K562 (cell line): ENCODE measurements around the gene CEP250. TPM values are rescaled to one million over a fixed set of nuclear protein-coding genes. Genes with fewer than 3 reads are reported as not detected.
A peak's percentile ranks its signal among the peaks of the same experiment; 100 is the strongest.

ENCODE experiments used
- CHAMP1 ChIP-seq: fragments of 450-650 bp; IDR thresholded peaks from 2 replicates; pipeline ENCODE4 v1.6.1; 2016; ENCODE audit warnings: mild to moderate bottlenecking
- EWSR1 ChIP-seq: fragments of 450-650 bp; IDR thresholded peaks from 2 replicates; pipeline ENCODE4 v1.6.1; 2018; ENCODE audit warnings: borderline replicate concordance, mild to moderate bottlenecking, low read depth, moderate library complexity; ENCODE audit not compliant: partially characterized antibody
- GABPA ChIP-seq: fragments of 200-800 bp; sonication (Bioruptor generic); conservative IDR thresholded peaks from 2 replicates; pipeline ENCODE4 v1.6.1; 2016; ENCODE audit warnings: low read depth, missing genetic modification characterization, missing compliant biosample characterization
- GABPB2 ChIP-seq: fragments of 250-450 bp; sonication (Bioruptor Pico); conservative IDR thresholded peaks from 2 replicates; pipeline ENCODE4 v1.5.1; 2021; ENCODE audit warnings: mild to moderate bottlenecking
- GTF2F1 ChIP-seq: IDR thresholded peaks from 2 replicates; pipeline ENCODE4 v1.6.1; 2011; ENCODE audit warnings: low read depth, low read length, improper control_type of control experiment
- HDAC2 ChIP-seq: fragments of 450-650 bp; IDR thresholded peaks from 2 replicates; pipeline ENCODE4 v1.6.1; 2016; ENCODE audit warnings: mild to moderate bottlenecking
- MCM3 ChIP-seq: fragments of 450-650 bp; IDR thresholded peaks from 2 replicates; pipeline ENCODE4 v1.6.1; 2016
- MYNN ChIP-seq, 2 experiments: sonication (generic); formaldehyde crosslinking in 1 of 2; IDR thresholded peaks; 2 replicates each; pipeline versions ENCODE4 v1.5.0 to v1.6.1; 2016 to 2020; ENCODE audit warnings: antibody characterized with exemption in 1 of 2, missing genetic modification reagents in 1 of 2
- POLR3G ChIP-seq: IDR thresholded peaks from 2 replicates; pipeline ENCODE4 v1.6.1; 2011; ENCODE audit not compliant: insufficient read length, insufficient replicate concordance; ENCODE audit errors: extremely low read depth
- RFX5 ChIP-seq: IDR thresholded peaks from 2 replicates; pipeline ENCODE4 v1.6.1; 2011; ENCODE audit warnings: low read depth, mild to moderate bottlenecking, improper control_type of control experiment, low read length
- SMARCA5 ChIP-seq: fragments of 450-650 bp; IDR thresholded peaks from 2 replicates; pipeline ENCODE4 v1.6.1; 2016
- SRSF9 ChIP-seq: fragments of 200-400 bp; formaldehyde crosslinking; IDR thresholded peaks from 2 replicates; pipeline ENCODE4 v1.6.1; 2017; ENCODE audit warnings: low read depth, low read length, borderline replicate concordance
- ZFP91 ChIP-seq: sonication (generic); formaldehyde crosslinking; IDR thresholded peaks from 2 replicates; pipeline ENCODE4 v1.8.0; 2022; ENCODE audit warnings: mild to moderate bottlenecking, missing genetic modification reagents
- ZNF140 ChIP-seq: fragments of 250-450 bp; sonication (Bioruptor Pico); IDR thresholded peaks from 2 replicates; pipeline ENCODE4 v1.8.0; 2021; ENCODE audit warnings: moderate library complexity, mild to moderate bottlenecking, inconsistent platforms
- ZNF511 ChIP-seq: sonication (generic); formaldehyde crosslinking; IDR thresholded peaks from 2 replicates; pipeline ENCODE4 v1.8.0; 2022; ENCODE audit warnings: mild to moderate bottlenecking, missing genetic modification reagents
- ZNF518B ChIP-seq: fragments of 250-450 bp; sonication (Bioruptor Pico); IDR thresholded peaks from 2 replicates; pipeline ENCODE4 v1.5.0; 2021; ENCODE audit warnings: mild to moderate bottlenecking, moderate library complexity
- ZNF695 ChIP-seq: fragments of 450-650 bp; formaldehyde crosslinking; IDR thresholded peaks from 2 replicates; pipeline ENCODE4 v1.4.0; 2020; ENCODE audit warnings: mild to moderate bottlenecking, moderate library complexity
- polyA plus RNA-seq, 8 experiments: library from polyadenylated mRNA; depleted of rRNA in 4 of 8; stranded (reverse) in 5 of 8; unstranded in 3 of 8; fragments of >200 nt; fragmentation: Nextera tagmentation in 2 of 8; fragmentation: Illumina TruSeq in 1 of 8; extraction: Ambion mirVana in 2 of 8; extraction: Trizol in 1 of 8; gene quantifications; 2 replicates each; pipeline versions ENCODE4 v1.2.1 to v1.2.3, GENCODE V29; 2011 to 2014; ENCODE audit warnings: inconsistent platforms in 1 of 8, missing spikeins in 1 of 8
- total RNA-seq, 7 experiments: library from RNA; depleted of rRNA in 6 of 7; stranded (reverse); fragments of >200 nt in 6 of 7; fragmentation: Illumina TruSeq in 2 of 7; extraction: Trizol in 2 of 7; gene quantifications; 2 replicates each; pipeline versions ENCODE4 v1.2.1 to v1.2.3, GENCODE V29; 2011 to 2021; ENCODE audit warnings: low replicate concordance in 1 of 7
- TF ChIP-seq, protein P1 (sequence below): fragments of 200-800 bp; sonication (Bioruptor generic); IDR thresholded peaks from 2 replicates; pipeline ENCODE4 v1.6.1; 2017; ENCODE audit warnings: missing genetic modification characterization, missing compliant biosample characterization

Gene CEP250
- total and polyA plus RNA-seq, 9 of the 15 experiments (the other 6 are each of a cell fraction or from before 2014, with no cell fraction given) = 2.5 to 41.9 (median 20.5) TPM

DNA sequence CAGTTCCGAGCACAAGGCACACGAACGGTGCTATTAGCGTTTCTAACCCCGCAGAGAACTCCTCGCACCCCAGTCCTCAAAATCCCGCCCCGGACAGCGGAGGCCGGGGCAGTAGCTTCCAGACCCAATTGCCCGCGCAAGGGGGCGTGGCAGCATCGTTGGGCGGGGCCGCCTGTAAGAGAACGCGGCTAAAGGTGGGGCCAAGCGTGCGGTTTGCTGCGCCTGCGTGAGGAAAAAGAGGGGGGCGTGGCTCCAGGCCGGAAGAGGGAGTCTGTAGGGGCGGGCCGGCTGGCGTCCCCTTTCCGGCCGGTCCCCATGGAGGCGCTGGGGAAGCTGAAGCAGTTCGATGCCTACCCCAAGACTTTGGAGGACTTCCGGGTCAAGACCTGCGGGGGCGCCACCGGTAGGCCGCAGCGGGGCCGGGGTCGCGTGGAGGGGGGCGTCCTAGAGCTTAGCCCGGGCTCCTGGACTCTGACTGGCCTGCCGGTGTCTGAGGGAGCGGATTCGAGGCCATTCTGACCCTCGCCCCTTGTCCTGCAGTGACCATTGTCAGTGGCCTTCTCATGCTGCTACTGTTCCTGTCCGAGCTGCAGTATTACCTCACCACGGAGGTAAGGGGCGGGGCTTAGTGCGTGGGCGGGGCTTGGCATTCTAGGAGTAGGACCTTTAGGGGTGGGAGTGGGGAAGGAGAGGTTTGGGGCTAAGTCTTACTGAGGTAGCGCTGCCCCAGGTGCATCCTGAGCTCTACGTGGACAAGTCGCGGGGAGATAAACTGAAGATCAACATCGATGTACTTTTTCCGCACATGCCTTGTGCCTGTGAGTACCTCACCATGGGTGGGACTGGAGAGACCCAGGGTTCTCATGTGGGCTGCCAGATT, 86.6 kb downstream of the CEP250 start, which contains the start of gene ERGIC3 (continued):
- TF ChIP-seq SMARCA5 (no peak), GABPB2 (CRISPR knock-in tag) (no peak), ZNF140 (CRISPR knock-in tag) (no peak), ZNF695 (CRISPR knock-in tag) (no peak), CHAMP1 (no peak), RFX5 (no peak), ZNF518B (CRISPR knock-in tag) (no peak), GTF2F1 (no peak), ZFP91 (CRISPR knock-in tag) (no peak), POLR3G (no peak), ZNF511 (CRISPR knock-in tag) (no peak), MYNN (IDR thresholded peaks at IDR 0.05) (no peak), MYNN (CRISPR knock-in tag; IDR thresholded peaks at IDR 0.05) (no peak), EWSR1 (no peak), SRSF9 (no peak), HDAC2 (peak; percentile 61; the same call in 1 of the 2 replicates), GABPA (peak; percentile 96), MCM3 (no peak)
- TF ChIP-seq, protein P1, sequence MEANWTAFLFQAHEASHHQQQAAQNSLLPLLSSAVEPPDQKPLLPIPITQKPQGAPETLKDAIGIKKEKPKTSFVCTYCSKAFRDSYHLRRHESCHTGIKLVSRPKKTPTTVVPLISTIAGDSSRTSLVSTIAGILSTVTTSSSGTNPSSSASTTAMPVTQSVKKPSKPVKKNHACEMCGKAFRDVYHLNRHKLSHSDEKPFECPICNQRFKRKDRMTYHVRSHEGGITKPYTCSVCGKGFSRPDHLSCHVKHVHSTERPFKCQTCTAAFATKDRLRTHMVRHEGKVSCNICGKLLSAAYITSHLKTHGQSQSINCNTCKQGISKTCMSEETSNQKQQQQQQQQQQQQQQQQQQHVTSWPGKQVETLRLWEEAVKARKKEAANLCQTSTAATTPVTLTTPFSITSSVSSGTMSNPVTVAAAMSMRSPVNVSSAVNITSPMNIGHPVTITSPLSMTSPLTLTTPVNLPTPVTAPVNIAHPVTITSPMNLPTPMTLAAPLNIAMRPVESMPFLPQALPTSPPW (CRISPR knock-in tag) = peak; percentile 59
